Right hindlimb (tissue), 1 donor: Measurements from ENCODE around the gene CPLX3.

Source experiments
- DNase-seq: peaks from one replicate; pipeline ENCODE4 v3.0.0-alpha.2; 2018

Gene CPLX3

DNA sequence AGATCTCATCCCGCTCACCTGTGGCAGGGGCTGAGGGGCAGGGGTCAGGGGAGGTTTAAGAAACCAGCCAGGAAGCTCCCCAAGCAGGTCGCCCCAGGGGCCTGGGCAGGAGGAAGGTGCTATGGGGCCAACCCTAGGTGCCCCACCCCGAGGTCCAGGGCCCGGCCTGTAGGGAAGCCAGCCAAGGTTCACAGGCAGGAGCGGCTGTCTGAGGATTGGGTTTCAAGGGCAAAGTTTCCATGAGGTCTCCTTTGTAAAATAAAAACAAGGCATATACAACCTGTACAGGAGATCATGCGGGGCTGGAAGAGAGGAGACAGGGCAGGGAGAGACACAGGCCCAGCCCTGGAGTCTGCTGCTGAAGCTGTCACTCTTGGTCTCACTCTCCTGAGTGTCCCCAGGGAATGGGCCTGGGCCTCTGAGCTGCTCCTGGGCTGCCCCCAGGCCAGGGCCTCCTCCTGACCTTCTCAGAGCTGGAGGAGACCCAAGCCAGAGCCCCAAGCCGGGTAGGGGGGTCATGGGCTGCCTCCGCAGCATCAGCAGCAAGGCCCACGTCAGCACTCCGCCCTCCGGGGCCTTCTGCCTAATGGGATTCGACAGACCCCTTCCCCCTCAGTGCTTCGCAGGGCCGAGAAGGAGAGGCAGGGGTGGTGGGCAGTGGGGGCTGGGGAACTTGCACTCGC is 5.5 kb downstream of the CPLX3 start:
- DNase-seq = no peak

GRCh38 chr15:74832826-74833225 is 6.4 kb downstream of the CPLX3 start:
- DNase-seq = no peak

- no peak for DNase-seq
Observed at GRCh38 chr15:74833376-74834107, 7.1 kb downstream of the CPLX3 start.

GRCh38 chr15:74835312-74835823 is 8.9 kb downstream of the CPLX3 start:
- DNase-seq = peak; percentile 41

GRCh38 chr15:74836846-74837245 is 10.4 kb downstream of the CPLX3 start:
- no peak for DNase-seq

GRCh38 chr15:74837482-74838136 is 11.2 kb downstream of the CPLX3 start:
- DNase-seq = no peak

GRCh38 chr15:74838137-74838516 is 11.7 kb downstream of the CPLX3 start:
- DNase-seq = no peak

DNA sequence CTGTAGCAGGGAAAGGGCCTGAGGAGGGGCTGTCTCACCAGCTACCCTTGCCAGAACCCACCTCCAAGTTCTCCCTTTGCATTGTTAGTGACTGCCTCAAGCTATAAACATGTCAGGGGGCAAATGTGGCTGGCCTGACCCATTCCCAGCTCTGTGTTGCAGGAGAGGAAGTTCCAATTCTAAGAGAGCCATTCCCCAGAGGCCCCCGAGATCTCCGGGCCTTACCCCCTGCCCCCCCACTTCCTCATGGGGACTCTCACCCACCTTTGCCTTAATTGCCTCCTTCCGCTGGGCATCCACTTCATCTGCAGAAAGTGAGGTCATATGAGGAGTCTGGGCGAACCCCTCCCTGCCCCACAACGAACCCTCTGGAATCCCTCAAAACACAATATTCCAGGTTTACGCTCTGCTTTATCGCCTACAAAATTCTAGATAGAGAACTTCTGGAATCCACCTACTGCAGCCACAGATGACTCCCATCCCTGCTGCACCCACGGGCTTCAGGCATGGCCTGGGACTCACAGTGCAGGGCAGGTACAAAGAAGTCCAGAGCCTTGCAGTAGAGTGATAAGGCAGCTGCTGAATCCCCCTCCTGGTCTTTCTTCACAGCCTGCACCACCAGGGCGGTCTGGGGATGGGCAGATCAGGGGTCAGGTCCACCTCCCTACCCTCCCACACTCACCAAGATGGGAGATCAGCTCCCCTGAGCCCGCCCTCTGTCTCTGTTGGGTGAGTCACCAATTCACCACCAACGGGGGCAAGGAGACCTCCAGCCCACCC is 12.5 kb downstream of the CPLX3 start:
- DNase-seq = no peak

DNA sequence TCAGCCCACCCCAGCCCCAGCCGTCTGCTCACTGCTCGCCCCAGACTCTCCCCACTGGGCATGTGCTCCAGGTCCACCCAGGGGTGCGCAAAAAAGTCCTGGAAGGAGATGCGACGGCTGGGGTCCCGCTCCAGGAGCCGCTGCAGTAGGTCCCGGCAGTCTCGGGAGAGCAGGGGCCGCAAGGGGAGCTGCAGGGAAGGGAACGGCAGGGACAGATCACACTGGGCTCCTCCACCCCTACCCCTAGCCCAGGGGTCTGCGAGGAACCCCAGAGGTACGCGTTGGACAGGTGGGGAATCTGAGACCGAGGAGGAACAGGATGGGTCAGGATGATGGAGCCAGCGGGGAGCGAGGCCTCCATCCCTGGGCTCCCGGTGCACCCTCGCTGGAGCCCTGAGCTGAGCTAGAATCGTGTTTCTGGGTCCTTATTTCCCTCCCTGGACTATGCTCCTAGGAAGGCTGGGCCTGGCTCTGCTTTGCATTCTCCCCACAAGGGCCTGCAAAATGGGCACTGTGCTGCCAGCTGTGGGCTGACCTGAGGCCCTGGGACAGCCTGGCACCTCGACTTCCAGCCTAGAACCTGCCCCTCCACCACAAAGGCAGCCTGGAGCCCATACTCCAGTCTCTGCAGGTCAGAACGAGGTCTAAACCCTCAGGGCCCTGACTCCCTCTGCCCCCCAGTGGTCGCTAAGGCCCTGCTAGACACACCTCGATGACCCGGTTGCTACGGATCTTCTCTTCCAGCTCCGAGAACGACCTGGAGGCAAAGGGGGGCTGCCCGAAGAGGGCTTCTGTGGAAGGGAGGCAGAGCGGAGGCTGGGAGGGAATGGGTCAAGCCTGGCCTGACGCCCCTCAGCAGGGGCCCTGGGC is 13.3 kb downstream of the CPLX3 start:
- DNase-seq = no peak

DNA sequence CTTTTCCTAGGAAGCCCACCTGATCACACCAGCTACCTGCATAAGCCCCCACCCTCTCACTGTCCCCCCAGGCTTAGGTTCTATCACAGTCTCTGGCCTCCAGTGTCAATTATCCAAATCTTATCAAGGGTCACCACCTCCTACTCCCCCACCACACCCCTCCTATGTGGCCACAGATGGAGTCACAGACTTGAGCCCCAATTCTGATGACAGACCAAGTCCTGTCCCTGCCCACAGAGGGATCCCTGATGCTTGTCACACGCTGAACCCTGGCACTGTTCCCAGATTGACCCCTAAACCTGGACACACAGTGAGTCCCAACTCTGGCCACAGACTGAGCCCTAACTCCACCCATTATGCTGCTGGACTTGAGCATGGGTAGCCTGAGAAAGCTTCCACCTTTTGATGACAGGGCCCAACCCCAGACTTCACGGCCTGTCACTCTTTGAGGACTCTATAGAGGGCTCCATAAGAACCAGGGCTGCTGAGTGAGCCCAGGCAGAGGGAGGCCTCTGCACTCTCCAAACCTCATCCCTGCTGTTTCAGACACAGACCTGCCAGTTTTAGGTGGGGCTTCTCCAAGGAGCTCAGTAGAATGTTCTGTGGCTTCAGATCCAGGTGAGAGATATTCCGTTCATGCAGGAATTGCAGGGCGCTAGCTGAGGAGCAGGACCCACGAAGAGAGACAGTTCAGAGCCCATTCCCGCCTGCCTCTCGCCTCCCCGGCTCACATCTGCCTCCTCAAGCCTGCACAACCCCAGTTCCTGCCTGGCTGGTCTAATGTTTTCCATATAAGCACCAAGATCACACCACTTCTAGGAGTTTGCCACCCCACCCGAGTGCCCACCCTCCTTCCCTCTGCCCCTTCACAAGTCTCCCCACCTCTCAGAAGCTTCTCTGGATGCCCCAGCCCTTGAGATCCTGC is 14.7 kb downstream of the CPLX3 start:
- DNase-seq = no peak

- no peak for DNase-seq
Observed at GRCh38 chr15:74841891-74842373, 15.5 kb downstream of the CPLX3 start.

DNA sequence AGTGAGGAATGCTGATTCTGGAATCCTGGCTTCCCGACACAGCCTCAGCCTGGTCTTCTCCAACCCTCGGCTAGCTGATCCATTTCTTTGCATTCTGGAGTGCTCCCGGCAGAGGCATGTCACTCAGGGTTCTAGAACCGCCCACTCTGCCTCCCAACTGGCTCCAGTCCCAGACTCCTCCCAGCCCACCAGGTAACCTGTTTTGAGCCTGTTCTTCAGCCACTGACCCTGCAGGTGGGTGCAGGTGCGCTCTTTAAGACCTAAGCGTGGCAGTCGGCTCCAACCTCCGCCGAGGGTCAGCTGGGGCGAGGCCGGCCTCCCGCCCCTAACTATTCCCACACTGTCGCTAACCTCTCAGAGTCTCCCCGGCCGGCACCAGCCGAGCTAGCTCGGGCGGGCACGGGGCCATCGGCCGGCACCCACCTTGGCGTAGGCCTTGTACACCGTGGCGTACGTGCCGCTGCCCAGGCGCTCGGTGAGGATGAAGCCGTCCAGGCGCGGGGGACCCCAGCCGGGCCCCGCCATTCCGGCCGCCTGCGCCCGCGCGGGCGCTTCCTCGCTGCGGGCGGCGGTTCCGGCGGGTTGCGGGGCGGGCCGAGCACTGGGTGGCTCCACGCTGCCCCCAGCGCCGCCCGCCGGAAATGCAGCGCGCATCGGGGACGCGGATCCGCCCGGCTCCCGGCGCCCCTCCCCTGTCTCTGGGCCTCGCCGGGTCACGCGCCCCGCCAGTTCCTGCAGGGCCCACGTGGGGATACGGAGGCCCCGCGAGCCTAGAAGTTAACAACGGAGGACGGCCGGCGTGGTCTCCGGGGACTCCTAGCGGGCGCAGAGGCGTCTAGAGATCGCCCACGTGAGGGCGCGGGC is 16.4 kb downstream of the CPLX3 start, which contains the start of gene ULK3:
Gene ULK3, minus strand, starts transcription at position 576 of the 864 bp plus-strand sequence. Its CDS starts 51 bp downstream, at position 525.
- DNase-seq = peak; percentile 92

DNA sequence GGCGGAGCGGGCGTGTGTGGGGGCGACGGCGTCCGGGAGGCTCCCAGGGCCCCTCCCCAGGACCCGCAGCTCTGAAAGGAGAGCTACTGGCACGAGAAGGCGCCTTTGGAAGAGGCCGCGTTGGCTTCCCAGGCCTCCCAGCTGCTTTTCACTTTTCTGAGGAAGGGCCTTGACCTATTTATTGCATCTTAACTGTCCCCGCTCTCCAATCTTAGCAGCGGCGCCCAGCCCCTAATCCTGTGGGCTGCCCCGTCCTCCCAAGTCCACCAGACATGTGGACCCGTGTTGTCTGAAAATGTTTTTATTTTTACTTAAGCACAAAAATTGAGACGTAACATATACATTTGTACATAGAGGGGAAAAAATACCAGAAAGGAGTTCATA is 17.0 kb downstream of the CPLX3 start:
- no peak for DNase-seq

- no peak for DNase-seq
Observed at GRCh38 chr15:74843891-74844299, 17.5 kb downstream of the CPLX3 start.

GRCh38 chr15:74844319-74845207 is 18.1 kb downstream of the CPLX3 start:
- no peak for DNase-seq

GRCh38 chr15:74845208-74845568 is 18.8 kb downstream of the CPLX3 start:
- DNase-seq = no peak

- DNase-seq = no peak
Observed at GRCh38 chr15:74845581-74845980, 19.2 kb downstream of the CPLX3 start.

- no peak for DNase-seq
Observed at GRCh38 chr15:74847432-74847831, 21.0 kb downstream of the CPLX3 start.

DNA sequence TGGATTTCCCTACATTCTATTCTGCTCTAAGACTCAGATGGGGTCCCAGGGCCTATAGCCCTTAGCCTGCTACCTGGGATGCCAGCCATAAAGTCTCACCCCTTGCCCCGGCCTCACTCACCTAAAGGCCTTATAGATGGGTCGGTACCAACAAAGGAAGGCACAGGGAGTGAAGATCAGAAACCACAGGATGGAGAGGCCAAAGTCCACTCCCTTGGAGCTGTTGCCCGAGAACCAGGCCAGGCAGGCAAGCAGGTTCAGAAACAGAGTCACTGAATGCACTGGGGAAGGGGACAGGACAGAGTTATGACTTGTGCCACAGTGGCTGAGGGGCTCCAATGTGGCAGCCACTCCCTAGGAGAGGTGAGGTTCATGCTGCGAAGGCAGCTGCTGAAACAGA is 24.0 kb downstream of the CPLX3 start:
- no peak for DNase-seq
